K562 (cell line): ENCODE measurements around the gene TAAR8. TPM values are rescaled to one million over a fixed set of nuclear protein-coding genes. Genes with fewer than 3 reads are reported as not detected.

ENCODE experiments used
- ARID2 ChIP-seq: fragments of 450-650 bp; IDR thresholded peaks from 2 replicates; pipeline ENCODE4 v1.6.1; 2017; ENCODE audit warnings: antibody characterized with exemption, mild to moderate bottlenecking
- CBFA2T2 ChIP-seq: fragments of 450-650 bp; conservative IDR thresholded peaks from 2 replicates; pipeline ENCODE4 v1.6.1; 2017; ENCODE audit warnings: mild to moderate bottlenecking
- DNMT1 ChIP-seq: fragments of 450-650 bp; IDR thresholded peaks from 2 replicates; pipeline ENCODE4 v1.6.1; 2016; ENCODE audit warnings: antibody characterized with exemption, mild to moderate bottlenecking
- FOXP4 ChIP-seq: sonication (generic); formaldehyde crosslinking; IDR thresholded peaks from 2 replicates; pipeline ENCODE4 v1.8.0; 2022; ENCODE audit warnings: mild to moderate bottlenecking, missing genetic modification reagents, borderline replicate concordance
- MYNN ChIP-seq, 2 experiments: sonication (generic); formaldehyde crosslinking in 1 of 2; IDR thresholded peaks; 2 replicates each; pipeline versions ENCODE4 v1.5.0 to v1.6.1; 2016 to 2020; ENCODE audit warnings: antibody characterized with exemption in 1 of 2, missing genetic modification reagents in 1 of 2
- NFYB ChIP-seq: IDR thresholded peaks from 2 replicates; pipeline ENCODE4 v1.6.1; 2011; ENCODE audit warnings: mild to moderate bottlenecking, moderate library complexity; ENCODE audit not compliant: insufficient read length; ENCODE audit errors: extremely low read depth
- NR4A1 ChIP-seq, 2 experiments: fragments of 250-450 bp in 1 of 2; fragments of 450-650 bp in 1 of 2; sonication (Bioruptor Pico) in 1 of 2; IDR thresholded peaks; 2 replicates each; pipeline versions ENCODE4 v1.4.0 to v1.6.1; 2016 to 2020; ENCODE audit warnings: mild to moderate bottlenecking in 2 of 2, missing compliant biosample characterization in 1 of 2, missing genetic modification characterization in 1 of 2, moderate library complexity in 1 of 2
- RB1 ChIP-seq: fragments of 450-650 bp; IDR thresholded peaks from 2 replicates; pipeline ENCODE4 v1.6.1; 2017; ENCODE audit warnings: low read depth, mild to moderate bottlenecking
- SMC3 ChIP-seq: conservative IDR thresholded peaks from 2 replicates; pipeline ENCODE4 v1.6.1; 2011; ENCODE audit warnings: low read depth, low read length, improper control_type of control experiment; ENCODE audit not compliant: insufficient read depth
- SREBF1 ChIP-seq: fragments of 150-350 bp; IDR thresholded peaks from 2 replicates; pipeline ENCODE4 v1.6.1; 2014; ENCODE audit warnings: antibody characterized with exemption, low read depth, low read length, borderline replicate concordance
- SUPT5H ChIP-seq: fragments of 450-650 bp; IDR thresholded peaks from 2 replicates; pipeline ENCODE4 v1.6.1; 2016
- TRIM24 ChIP-seq, 2 experiments: fragments of 450-650 bp; IDR thresholded peaks; 2 replicates each; pipeline ENCODE4 v1.6.1; 2016
- XRCC5 ChIP-seq: fragments of 200-400 bp; formaldehyde crosslinking; IDR thresholded peaks from 2 replicates; pipeline ENCODE4 v1.6.1; 2017; ENCODE audit warnings: low read depth, mild to moderate bottlenecking, low read length
- ZNF175 ChIP-seq: fragments of 200-800 bp; sonication (Bioruptor generic); IDR thresholded peaks from 2 replicates; pipeline ENCODE4 v1.6.1; 2016; ENCODE audit warnings: low read depth, mild to moderate bottlenecking, missing genetic modification characterization, missing compliant biosample characterization
- ZNF316 ChIP-seq: fragments of 450-650 bp; IDR thresholded peaks from 2 replicates; pipeline ENCODE4 v1.6.1; 2016
- polyA plus RNA-seq, 8 experiments: library from polyadenylated mRNA; depleted of rRNA in 4 of 8; stranded (reverse) in 5 of 8; unstranded in 3 of 8; fragments of >200 nt; fragmentation: Nextera tagmentation in 2 of 8; fragmentation: Illumina TruSeq in 1 of 8; extraction: Ambion mirVana in 2 of 8; extraction: Trizol in 1 of 8; gene quantifications; 2 replicates each; pipeline versions ENCODE4 v1.2.1 to v1.2.3, GENCODE V29; 2011 to 2014; ENCODE audit warnings: inconsistent platforms in 1 of 8, missing spikeins in 1 of 8
- total RNA-seq, 7 experiments: library from RNA; depleted of rRNA in 6 of 7; stranded (reverse); fragments of >200 nt in 6 of 7; fragmentation: Illumina TruSeq in 2 of 7; extraction: Trizol in 2 of 7; gene quantifications; 2 replicates each; pipeline versions ENCODE4 v1.2.1 to v1.2.3, GENCODE V29; 2011 to 2021; ENCODE audit warnings: low replicate concordance in 1 of 7
- TF ChIP-seq, protein P1 (sequence below), 2 experiments: fragments of 150-350 bp in 1 of 2; IDR thresholded peaks; 2 replicates each; pipeline ENCODE4 v1.6.1; 2012 to 2016; ENCODE audit warnings: low read depth in 2 of 2, low read length in 2 of 2, mild to moderate bottlenecking in 1 of 2, moderate library complexity in 1 of 2
- TF ChIP-seq, protein P2 (sequence below): sonication (generic); formaldehyde crosslinking; IDR thresholded peaks from 2 replicates; pipeline ENCODE4 v1.8.0; 2022; ENCODE audit warnings: mild to moderate bottlenecking, missing genetic modification reagents
- TF ChIP-seq, protein P3 (sequence below): sonication (generic); formaldehyde crosslinking; IDR thresholded peaks from 2 replicates; pipeline ENCODE4 v1.8.0; 2023; ENCODE audit warnings: mild to moderate bottlenecking, missing genetic modification reagents

TAAR8 gene
- total and polyA plus RNA-seq, 9 of the 15 experiments (the other 6 are each of a cell fraction or from before 2014, with no cell fraction given), result not detected

DNA sequence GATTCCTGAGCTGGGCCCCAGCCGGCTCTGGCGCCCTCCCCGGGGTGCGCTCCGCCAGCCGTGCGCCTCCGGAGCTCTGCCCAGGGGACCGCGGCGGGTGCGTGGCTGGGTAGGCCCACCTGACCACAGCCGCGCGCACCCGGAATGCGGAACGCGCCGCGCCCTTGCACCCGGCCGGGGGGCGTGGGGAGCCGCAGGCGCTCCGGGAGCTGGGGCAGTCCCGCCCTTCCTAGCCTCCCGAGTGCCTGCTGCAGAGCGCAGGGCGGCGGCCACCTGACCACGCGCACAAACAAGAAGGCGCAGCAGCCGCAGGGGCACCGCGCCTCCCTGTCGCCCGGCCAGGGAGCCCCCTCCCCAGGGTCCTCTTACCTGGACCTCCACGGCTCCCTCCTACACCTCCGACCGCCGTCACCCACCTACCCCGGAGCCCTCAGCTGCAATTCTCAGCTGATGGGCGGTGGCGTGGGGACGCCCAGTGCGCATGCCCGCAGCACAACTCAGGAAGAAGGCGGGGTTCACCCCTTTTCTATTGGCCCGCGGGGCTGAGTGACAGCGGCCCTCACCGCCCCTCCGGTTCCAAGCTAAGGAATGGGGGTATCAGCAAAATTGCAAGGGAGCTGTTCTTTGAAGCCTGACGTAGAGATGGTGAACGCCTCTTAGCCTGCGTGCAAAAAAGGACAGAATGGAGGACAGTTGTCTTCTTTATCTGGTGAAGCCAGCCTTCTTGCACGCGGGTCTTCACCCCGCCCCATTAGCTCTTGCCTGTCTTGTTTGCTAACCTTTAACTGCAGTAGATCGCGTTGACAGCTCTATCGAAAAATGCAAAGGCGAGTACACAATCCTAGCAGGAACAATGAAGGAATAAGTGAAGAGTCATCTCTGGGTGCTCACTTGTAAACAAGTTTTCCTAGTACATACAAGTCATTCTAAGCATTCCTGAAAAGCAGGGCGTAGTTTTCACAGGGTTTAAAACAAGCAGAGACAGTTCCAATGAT, 39.5 kb upstream of the TAAR8 start, which contains the start of gene STX7 (continued):
- no peak for TF ChIP-seq NR4A1 (CRISPR knock-in tag; IDR thresholded peaks at IDR 0.05)
- no peak for TF ChIP-seq NR4A1 (tag; IDR thresholded peaks at IDR 0.05)
- TF ChIP-seq RB1, result 0 out of 2 replicates have a peak, but pooled peaks have one; percentile 58
- no peak for TF ChIP-seq FOXP4 (CRISPR knock-in tag)
- no peak for TF ChIP-seq DNMT1
- peak; percentile 95 for TF ChIP-seq ZNF316
- TF ChIP-seq, protein P1, sequence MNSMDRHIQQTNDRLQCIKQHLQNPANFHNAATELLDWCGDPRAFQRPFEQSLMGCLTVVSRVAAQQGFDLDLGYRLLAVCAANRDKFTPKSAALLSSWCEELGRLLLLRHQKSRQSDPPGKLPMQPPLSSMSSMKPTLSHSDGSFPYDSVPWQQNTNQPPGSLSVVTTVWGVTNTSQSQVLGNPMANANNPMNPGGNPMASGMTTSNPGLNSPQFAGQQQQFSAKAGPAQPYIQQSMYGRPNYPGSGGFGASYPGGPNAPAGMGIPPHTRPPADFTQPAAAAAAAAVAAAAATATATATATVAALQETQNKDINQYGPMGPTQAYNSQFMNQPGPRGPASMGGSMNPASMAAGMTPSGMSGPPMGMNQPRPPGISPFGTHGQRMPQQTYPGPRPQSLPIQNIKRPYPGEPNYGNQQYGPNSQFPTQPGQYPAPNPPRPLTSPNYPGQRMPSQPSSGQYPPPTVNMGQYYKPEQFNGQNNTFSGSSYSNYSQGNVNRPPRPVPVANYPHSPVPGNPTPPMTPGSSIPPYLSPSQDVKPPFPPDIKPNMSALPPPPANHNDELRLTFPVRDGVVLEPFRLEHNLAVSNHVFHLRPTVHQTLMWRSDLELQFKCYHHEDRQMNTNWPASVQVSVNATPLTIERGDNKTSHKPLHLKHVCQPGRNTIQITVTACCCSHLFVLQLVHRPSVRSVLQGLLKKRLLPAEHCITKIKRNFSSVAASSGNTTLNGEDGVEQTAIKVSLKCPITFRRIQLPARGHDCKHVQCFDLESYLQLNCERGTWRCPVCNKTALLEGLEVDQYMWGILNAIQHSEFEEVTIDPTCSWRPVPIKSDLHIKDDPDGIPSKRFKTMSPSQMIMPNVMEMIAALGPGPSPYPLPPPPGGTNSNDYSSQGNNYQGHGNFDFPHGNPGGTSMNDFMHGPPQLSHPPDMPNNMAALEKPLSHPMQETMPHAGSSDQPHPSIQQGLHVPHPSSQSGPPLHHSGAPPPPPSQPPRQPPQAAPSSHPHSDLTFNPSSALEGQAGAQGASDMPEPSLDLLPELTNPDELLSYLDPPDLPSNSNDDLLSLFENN (IDR thresholded peaks at IDR 0.05; ENCODE audit: low read depth in 2 of 2, low read length in 2 of 2), result no peak
- TF ChIP-seq, protein P2, sequence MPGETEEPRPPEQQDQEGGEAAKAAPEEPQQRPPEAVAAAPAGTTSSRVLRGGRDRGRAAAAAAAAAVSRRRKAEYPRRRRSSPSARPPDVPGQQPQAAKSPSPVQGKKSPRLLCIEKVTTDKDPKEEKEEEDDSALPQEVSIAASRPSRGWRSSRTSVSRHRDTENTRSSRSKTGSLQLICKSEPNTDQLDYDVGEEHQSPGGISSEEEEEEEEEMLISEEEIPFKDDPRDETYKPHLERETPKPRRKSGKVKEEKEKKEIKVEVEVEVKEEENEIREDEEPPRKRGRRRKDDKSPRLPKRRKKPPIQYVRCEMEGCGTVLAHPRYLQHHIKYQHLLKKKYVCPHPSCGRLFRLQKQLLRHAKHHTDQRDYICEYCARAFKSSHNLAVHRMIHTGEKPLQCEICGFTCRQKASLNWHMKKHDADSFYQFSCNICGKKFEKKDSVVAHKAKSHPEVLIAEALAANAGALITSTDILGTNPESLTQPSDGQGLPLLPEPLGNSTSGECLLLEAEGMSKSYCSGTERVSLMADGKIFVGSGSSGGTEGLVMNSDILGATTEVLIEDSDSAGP (CRISPR knock-in tag), result no peak
- TF ChIP-seq SUPT5H, result peak; percentile 79
- no peak for TF ChIP-seq SREBF1
- peak; percentile 52 for TF ChIP-seq CBFA2T2
- no peak for TF ChIP-seq TRIM24 (IDR thresholded peaks at IDR 0.05)
- TF ChIP-seq SMC3, result no peak
- no peak for TF ChIP-seq ZNF175
- TF ChIP-seq MYNN (IDR thresholded peaks at IDR 0.05), result 0 out of 2 replicates have a peak, but pooled peaks have one; percentile 17
- TF ChIP-seq MYNN (CRISPR knock-in tag; IDR thresholded peaks at IDR 0.05), result no peak
- no peak; the same call in 1 of the 2 replicates for TF ChIP-seq ARID2
- peak; percentile 80 for TF ChIP-seq NFYB
- no peak for TF ChIP-seq XRCC5
- TF ChIP-seq, protein P3, sequence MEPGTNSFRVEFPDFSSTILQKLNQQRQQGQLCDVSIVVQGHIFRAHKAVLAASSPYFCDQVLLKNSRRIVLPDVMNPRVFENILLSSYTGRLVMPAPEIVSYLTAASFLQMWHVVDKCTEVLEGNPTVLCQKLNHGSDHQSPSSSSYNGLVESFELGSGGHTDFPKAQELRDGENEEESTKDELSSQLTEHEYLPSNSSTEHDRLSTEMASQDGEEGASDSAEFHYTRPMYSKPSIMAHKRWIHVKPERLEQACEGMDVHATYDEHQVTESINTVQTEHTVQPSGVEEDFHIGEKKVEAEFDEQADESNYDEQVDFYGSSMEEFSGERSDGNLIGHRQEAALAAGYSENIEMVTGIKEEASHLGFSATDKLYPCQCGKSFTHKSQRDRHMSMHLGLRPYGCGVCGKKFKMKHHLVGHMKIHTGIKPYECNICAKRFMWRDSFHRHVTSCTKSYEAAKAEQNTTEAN (CRISPR knock-in tag), result 0 out of 2 replicates have a peak, but pooled peaks have one; percentile 51
